H9 (cell line): ENCODE measurements around the gene GJA9. TPM values are rescaled to one million over a fixed set of nuclear protein-coding genes. Genes with fewer than 3 reads are reported as not detected.

ENCODE experiments used
- DNase-seq: peaks from one replicate; pipeline ENCODE4 v3.0.0-alpha.2; 2017
- H2AFZ ChIP-seq: one replicate; pipeline ENCODE4 v1.6.1; 2013; ENCODE audit warnings: mild to moderate bottlenecking, low read length, control low read depth, moderate library complexity
- H2AK5ac ChIP-seq: 2 replicates; pipeline ENCODE4 v1.6.1; 2013; ENCODE audit warnings: low read length, control low read depth, mixed read lengths; ENCODE audit not compliant: insufficient read length
- H2BK120ac ChIP-seq: one replicate; pipeline ENCODE4 v1.6.1; 2013; ENCODE audit warnings: low read depth, mild to moderate bottlenecking, low read length, control low read depth, inconsistent platforms; ENCODE audit not compliant: poor library complexity, severe bottlenecking
- H2BK12ac ChIP-seq: 2 replicates; pipeline ENCODE4 v1.6.1; 2013; ENCODE audit warnings: low read length, control low read depth, mixed read lengths, low read depth; ENCODE audit not compliant: insufficient read length
- H2BK15ac ChIP-seq: 2 replicates; pipeline ENCODE4 v1.6.1; 2013; ENCODE audit warnings: low read depth, low read length, control low read depth
- H2BK20ac ChIP-seq: one replicate; pipeline ENCODE4 v1.6.1; 2013; ENCODE audit warnings: low read depth, mild to moderate bottlenecking, low read length, control low read depth, inconsistent platforms; ENCODE audit not compliant: poor library complexity, severe bottlenecking
- H2BK5ac ChIP-seq: 2 replicates; pipeline ENCODE4 v1.6.1; 2013; ENCODE audit warnings: low read length, control low read depth, mixed read lengths; ENCODE audit not compliant: insufficient read length
- H3K14ac ChIP-seq: 2 replicates; pipeline ENCODE4 v1.6.1; 2013; ENCODE audit warnings: low read length, control low read depth; ENCODE audit not compliant: insufficient read depth
- H3K18ac ChIP-seq: 2 replicates; pipeline ENCODE4 v1.6.1; 2013; ENCODE audit warnings: low read depth, mild to moderate bottlenecking, mixed read lengths, low read length, control low read depth; ENCODE audit not compliant: insufficient read length
- H3K23ac ChIP-seq: 2 replicates; pipeline ENCODE4 v1.6.1; 2013; ENCODE audit warnings: low read length, control low read depth, mixed read lengths, low read depth; ENCODE audit not compliant: insufficient read length
- H3K23me2 ChIP-seq: 2 replicates; pipeline ENCODE4 v1.6.1; 2013; ENCODE audit warnings: low read depth, mild to moderate bottlenecking, mixed read lengths, low read length, control low read depth; ENCODE audit not compliant: insufficient read length, poor library complexity, severe bottlenecking
- H3K27ac ChIP-seq: 2 replicates; pipeline ENCODE4 v1.5.1; 2013; ENCODE audit warnings: low read length, control low read depth, mixed read lengths, low read depth; ENCODE audit not compliant: insufficient read length
- H3K27me3 ChIP-seq: 2 replicates; pipeline ENCODE4 v1.6.1; 2013; ENCODE audit warnings: low read length, control low read depth, inconsistent platforms; ENCODE audit not compliant: insufficient read depth
- H3K4ac ChIP-seq: 2 replicates; pipeline ENCODE4 v1.6.1; 2013; ENCODE audit warnings: low read depth, mild to moderate bottlenecking, control low read depth, inconsistent platforms, low read length, moderate library complexity
- H3K4me1 ChIP-seq: 2 replicates; pipeline ENCODE4 v1.6.1; 2013; ENCODE audit warnings: low read length, control low read depth, inconsistent platforms; ENCODE audit not compliant: insufficient read depth
- H3K4me2 ChIP-seq: 2 replicates; pipeline ENCODE4 v1.6.1; 2013; ENCODE audit warnings: low read length, control low read depth, mixed read lengths; ENCODE audit not compliant: insufficient read length, insufficient read depth
- H3K56ac ChIP-seq: 2 replicates; pipeline ENCODE4 v1.6.1; 2013; ENCODE audit warnings: low read depth, mild to moderate bottlenecking, mixed read lengths, low read length, control low read depth; ENCODE audit not compliant: insufficient read length
- H3K79me1 ChIP-seq: 2 replicates; pipeline ENCODE4 v1.6.1; 2013; ENCODE audit warnings: low read depth, mild to moderate bottlenecking, moderate library complexity, low read length, control low read depth, inconsistent platforms; ENCODE audit not compliant: insufficient read depth, poor library complexity, severe bottlenecking
- H3K79me2 ChIP-seq: 2 replicates; pipeline ENCODE4 v1.6.1; 2013; ENCODE audit warnings: low read length, control low read depth, inconsistent platforms; ENCODE audit not compliant: insufficient read depth
- H3K9ac ChIP-seq: 2 replicates; pipeline ENCODE4 v1.6.1; 2013; ENCODE audit warnings: low read length, control low read depth, mixed read lengths; ENCODE audit not compliant: insufficient read length; ENCODE audit errors: extremely low read depth
- H3K9me3 ChIP-seq: one replicate; pipeline ENCODE4 v1.6.1; 2013; ENCODE audit warnings: low read depth, low read length, inconsistent platforms; ENCODE audit not compliant: control insufficient read depth
- H3T11ph ChIP-seq: one replicate; pipeline ENCODE4 v1.6.1; 2013; ENCODE audit warnings: mild to moderate bottlenecking, low read length, control low read depth, inconsistent platforms
- H4K20me1 ChIP-seq: one replicate; pipeline ENCODE4 v1.6.1; 2013; ENCODE audit not compliant: control insufficient read depth, insufficient read length, insufficient read depth
- H4K5ac ChIP-seq: 2 replicates; pipeline ENCODE4 v1.6.1; 2013; ENCODE audit warnings: low read depth, mild to moderate bottlenecking, mixed read lengths, low read length, control low read depth; ENCODE audit not compliant: insufficient read length
- H4K8ac ChIP-seq: replicated peaks from 2 replicates; pipeline ENCODE4 v1.6.1; 2013; ENCODE audit warnings: low read length, control low read depth, mixed read lengths, low read depth; ENCODE audit not compliant: insufficient read length
- H4K91ac ChIP-seq: 2 replicates; pipeline ENCODE4 v1.6.1; 2013; ENCODE audit warnings: low read depth, mild to moderate bottlenecking, moderate library complexity, mixed read lengths, low read length, control low read depth; ENCODE audit not compliant: insufficient read length
- H3K27ac Mint-ChIP-seq, 3 experiments: 2 replicates in 2 of 3; 3 replicates in 1 of 3; pipeline ENCODE4 v1.8.0; 2020 to 2021; ENCODE audit warnings: mixed read lengths in 3 of 3, mild to moderate bottlenecking in 1 of 3, moderate library complexity in 1 of 3
- H3K27me3 Mint-ChIP-seq: 2 replicates; pipeline ENCODE4 v1.8.0; 2021; ENCODE audit warnings: low read depth, mild to moderate bottlenecking, moderate library complexity, mixed read lengths
- H3K36me3 Mint-ChIP-seq, 3 experiments: 2 replicates in 2 of 3; 3 replicates in 1 of 3; pipeline ENCODE4 v1.8.0; 2020 to 2021; ENCODE audit warnings: low read depth in 3 of 3, mixed read lengths in 3 of 3; ENCODE audit not compliant: insufficient read depth in 1 of 3
- H3K4me1 Mint-ChIP-seq, 2 experiments: 2 replicates each; pipeline ENCODE4 v1.8.0; 2020; ENCODE audit warnings: mixed read lengths in 2 of 2
- H3K4me3 Mint-ChIP-seq, 2 experiments: 2 replicates in 1 of 2; 3 replicates in 1 of 2; pipeline ENCODE4 v1.8.0; 2020 to 2021; ENCODE audit warnings: mild to moderate bottlenecking in 2 of 2, mixed read lengths in 2 of 2, moderate library complexity in 1 of 2
- H3K9me3 Mint-ChIP-seq, 2 experiments: 2 replicates in 1 of 2; 3 replicates in 1 of 2; pipeline ENCODE4 v1.8.0; 2020; ENCODE audit warnings: mild to moderate bottlenecking in 2 of 2, mixed read lengths in 2 of 2, moderate library complexity in 1 of 2
- CTCF ChIP-seq: fragments of 200-600 bp; sonication (generic); conservative IDR thresholded peaks from 3 replicates; pipeline ENCODE4 v1.8.0; 2021; ENCODE audit warnings: antibody characterized with exemption, mild to moderate bottlenecking
- WGBS: extraction: QIAGEN DNeasy Blood & Tissue Kit; methylation state at CpG from one replicate; pipeline ENCODE4 v1.1.7; 2013; ENCODE audit warnings: missing lambda C conversion rate, low lambda C conversion rate, mixed read lengths; ENCODE audit not compliant: insufficient read length; ENCODE audit errors: extremely low coverage; 5-methylcytosine and 5-hydroxymethylcytosine counted together
- total RNA-seq: library from RNA; stranded (reverse); gene quantifications from 2 replicates; pipeline ENCODE4 v1.2.1, GENCODE V29; 2021

GJA9 gene
- total RNA-seq, 1 experiment from 2014 or later = not detected

- peak; percentile 64 for TF ChIP-seq CTCF
- Histone ChIP-seq H3K56ac (no peak overlapping the region), H3K23me2 (no peaks in the 10 kb centered on the region), H3K79me1 (no peaks in the 10 kb centered on the region), H3K4me2 (no peak overlapping the region), H2BK20ac (no peak overlapping the region), H4K8ac (no peak overlapping the region), H2AFZ (no peak overlapping the region), H3K23ac (no peak overlapping the region), H3K79me2 (no peaks in the 10 kb centered on the region), H3K14ac (no peak overlapping the region), H2BK5ac (no peak overlapping the region), H2BK12ac (no peak overlapping the region), H2BK120ac (no peak overlapping the region), H4K91ac (no peak overlapping the region), H3K9me3 (no peaks in the 10 kb centered on the region), H4K20me1 (no peaks in the 10 kb centered on the region), H4K5ac (no peak overlapping the region), H3K4ac (no peak overlapping the region), H3K18ac (no peak overlapping the region), H2AK5ac (no peak overlapping the region), H3K27me3 (no peaks in the 10 kb centered on the region), H3T11ph (no peak overlapping the region), H2BK15ac (no peak overlapping the region), H3K27ac (no peak overlapping the region), H3K4me1 (no peaks in the 10 kb centered on the region), H3K9ac (no peak overlapping the region)
- no peaks in the 10 kb centered on the region for H3K36me3 Mint-ChIP-seq
- H3K4me1 Mint-ChIP-seq = peaks cover 5 to 6% of the 10 kb centered on the region in 2 experiments
- no peaks in the 10 kb centered on the region; the same call in 1 of the 2 replicates for H3K27me3 Mint-ChIP-seq
- H3K4me3 Mint-ChIP-seq = no peak overlapping the region
- no peak overlapping the region; a peak in 1 of 7 replicates for H3K27ac Mint-ChIP-seq
- H3K9me3 Mint-ChIP-seq = no peaks in the 10 kb centered on the region
- peak; percentile 53 for DNase-seq
- no CpG with 5 or more reads among the region's 1 CpG for WGBS
Observed at GRCh38 chr1:38891753-38892152, 10.4 kb upstream of the GJA9 start.
